ENCODE results near the gene STXBP6.

DNA sequence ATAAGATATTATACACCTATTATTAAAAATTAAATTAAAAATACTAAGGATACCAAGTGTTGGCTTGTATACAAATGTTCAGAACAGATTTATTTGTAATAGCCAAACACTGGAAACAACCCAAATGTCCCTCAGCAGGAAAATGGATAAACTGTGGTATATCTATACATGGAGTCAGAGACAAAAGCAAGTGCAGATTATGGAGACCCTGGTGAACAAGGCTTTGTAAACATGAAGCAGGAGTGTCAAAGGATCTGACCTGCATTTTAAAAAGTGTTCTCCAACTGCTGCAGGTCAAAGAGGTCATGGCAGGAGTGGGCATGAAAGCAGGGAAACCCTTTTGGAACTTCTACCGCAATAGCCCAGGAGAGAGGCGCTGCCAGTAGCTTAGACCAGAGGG is 181.6 kb downstream of the STXBP6 start:
- TF ChIP-seq, protein P1, sequence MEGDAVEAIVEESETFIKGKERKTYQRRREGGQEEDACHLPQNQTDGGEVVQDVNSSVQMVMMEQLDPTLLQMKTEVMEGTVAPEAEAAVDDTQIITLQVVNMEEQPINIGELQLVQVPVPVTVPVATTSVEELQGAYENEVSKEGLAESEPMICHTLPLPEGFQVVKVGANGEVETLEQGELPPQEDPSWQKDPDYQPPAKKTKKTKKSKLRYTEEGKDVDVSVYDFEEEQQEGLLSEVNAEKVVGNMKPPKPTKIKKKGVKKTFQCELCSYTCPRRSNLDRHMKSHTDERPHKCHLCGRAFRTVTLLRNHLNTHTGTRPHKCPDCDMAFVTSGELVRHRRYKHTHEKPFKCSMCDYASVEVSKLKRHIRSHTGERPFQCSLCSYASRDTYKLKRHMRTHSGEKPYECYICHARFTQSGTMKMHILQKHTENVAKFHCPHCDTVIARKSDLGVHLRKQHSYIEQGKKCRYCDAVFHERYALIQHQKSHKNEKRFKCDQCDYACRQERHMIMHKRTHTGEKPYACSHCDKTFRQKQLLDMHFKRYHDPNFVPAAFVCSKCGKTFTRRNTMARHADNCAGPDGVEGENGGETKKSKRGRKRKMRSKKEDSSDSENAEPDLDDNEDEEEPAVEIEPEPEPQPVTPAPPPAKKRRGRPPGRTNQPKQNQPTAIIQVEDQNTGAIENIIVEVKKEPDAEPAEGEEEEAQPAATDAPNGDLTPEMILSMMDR (IDR thresholded peaks at IDR 0.05; ENCODE audit: low read depth, low read length, poor library complexity, severe bottlenecking) = no peak
- TF ChIP-seq EZH2phosphoT487 (IDR thresholded peaks at IDR 0.05; ENCODE audit: borderline replicate concordance, low read length) = no peak
